Gastrocnemius medialis (tissue), 4 donors: ENCODE results near the gene SGCD. TPM values are rescaled to one million over a fixed set of nuclear protein-coding genes. Genes with fewer than 3 reads are reported as not detected.

Experiments
- ATAC-seq, 2 donors: fragments of 150-250 bp; one replicate each; pipeline ENCODE4 v1.9.1; 2016
- DNase-seq, 2 donors: peaks; one replicate each; pipeline ENCODE4 v3.0.0-alpha.2; 2019
- H3K27ac ChIP-seq, 4 donors: fragments of 200-600 bp; sonication (generic); 1 replicate in 1 of 4; 2 replicates in 3 of 4; pipeline ENCODE4 v1.5.1; 2016 to 2018; ENCODE audit warnings: mild to moderate bottlenecking in 2 of 4, moderate library complexity in 1 of 4
- H3K27me3 ChIP-seq, 3 donors: fragments of 200-600 bp; sonication (generic) in 2 of 3; 1 replicate in 1 of 3; 2 replicates in 2 of 3; pipeline versions ENCODE4 v1.5.1 to v1.6.0; 2016 to 2019; ENCODE audit warnings: mild to moderate bottlenecking in 1 of 3, moderate library complexity in 1 of 3
- H3K36me3 ChIP-seq, 2 donors: fragments of 200-600 bp; sonication (generic) in 1 of 2; one replicate each; pipeline ENCODE4 v1.5.1; 2017 to 2018
- H3K4me1 ChIP-seq, 2 donors: fragments of 200-600 bp; sonication (generic) in 1 of 2; one replicate each; pipeline ENCODE4 v1.5.1; 2016 to 2017; ENCODE audit warnings: mild to moderate bottlenecking in 2 of 2
- H3K4me3 ChIP-seq, 4 donors: fragments of 200-600 bp; sonication (generic) in 3 of 4; 1 replicate in 1 of 4; 2 replicates in 3 of 4; pipeline ENCODE4 v1.5.1; 2016 to 2019; ENCODE audit warnings: mild to moderate bottlenecking in 2 of 4
- H3K9me3 ChIP-seq, 3 donors: fragments of 200-600 bp; sonication (generic) in 2 of 3; 1 replicate in 1 of 3; 2 replicates in 2 of 3; pipeline ENCODE4 v1.5.1; 2016 to 2019
- CTCF ChIP-seq, 5 experiments: fragments of 450-650 bp in 3 of 5; fragments of 200-600 bp in 2 of 5; sonication (generic) in 2 of 5; IDR thresholded peaks in 4 of 5; conservative IDR thresholded peaks in 1 of 5; 1 replicate in 4 of 5; 2 replicates in 1 of 5; pipeline ENCODE4 v1.5.1; 2016 to 2019; ENCODE audit warnings: antibody characterized with exemption in 5 of 5, mild to moderate bottlenecking in 3 of 5, moderate library complexity in 3 of 5
- POLR2A ChIP-seq, 2 donors: fragments of 450-650 bp; IDR thresholded peaks; one replicate each; pipeline ENCODE4 v1.6.1; 2017; ENCODE audit warnings: antibody characterized with exemption in 2 of 2, mild to moderate bottlenecking in 2 of 2, moderate library complexity in 2 of 2
- in situ Hi-C, 4 donors: fragments of 200-750 bp; cut with MboI; loops; one replicate each; pipeline versions ENCODE4 v1.15.0 to v1.8.0; 2017; ENCODE audit warnings: low sequenced_read_pairs in 4 of 4
- intact Hi-C: fragments of 100-400 bp; cut with DNase I; formaldehyde crosslinking; loops from one replicate; pipeline ENCODE4 v1.15.1; 2023; ENCODE audit warnings: low total_unique reads
- total RNA-seq, 4 donors: library from RNA; depleted of rRNA; stranded (reverse); fragments of >200 nt; gene quantifications; one replicate each; pipeline versions ENCODE4 v1.1.0 to v1.2.3, GENCODE V29; 2016

The SGCD gene
- total RNA-seq, 4 donors from 2014 or later = 8.2 to 53.5 (median 35.8) TPM

- ATAC-seq = no peak
- no peaks in the 10 kb centered on the region for H3K9me3 ChIP-seq
Measured at GRCh38 chr5:156618601-156619000, 291.6 kb downstream of the SGCD start.

GRCh38 chr5:156621719-156622118 lies 294.8 kb downstream of the SGCD start:
- in situ Hi-C loops = no loop called here
- intact Hi-C loops = no loop called here
- Histone ChIP-seq H3K4me3 (no peak overlapping the region), H3K36me3 (no peaks in the 10 kb centered on the region), H3K27me3 (no peaks in the 10 kb centered on the region), H3K27ac (no peak overlapping the region), H3K9me3 (no peaks in the 10 kb centered on the region), H3K4me1 (peaks cover 0 to 3% of the 10 kb centered on the region in 2 donors)
- no peak for TF ChIP-seq POLR2A (IDR thresholded peaks at IDR 0.05)
- no peak for TF ChIP-seq CTCF (IDR thresholded peaks at IDR 0.05 in 4 of 5, conservative IDR thresholded peaks at IDR 0.05 in 1 of 5)
- ATAC-seq (no peak), DNase-seq (no peak)

More at GRCh38 chr5:156618601-156619000, 291.6 kb downstream of the SGCD start:
- intact Hi-C loops (no loop called here), in situ Hi-C loops (no loop called here)
- no peak overlapping the region for H3K27ac ChIP-seq
- DNase-seq = no peak
- no peak for TF ChIP-seq POLR2A (IDR thresholded peaks at IDR 0.05)
- TF ChIP-seq CTCF (IDR thresholded peaks at IDR 0.05 in 4 of 5, conservative IDR thresholded peaks at IDR 0.05 in 1 of 5) = no peak
- H3K36me3 ChIP-seq = no peaks in the 10 kb centered on the region
- no peaks in the 10 kb centered on the region for H3K27me3 ChIP-seq
- no peak overlapping the region for H3K4me3 ChIP-seq
- peaks cover 0 to 3% of the 10 kb centered on the region in 2 donors for H3K4me1 ChIP-seq

GRCh38 chr5:156623381-156624040 lies 296.5 kb downstream of the SGCD start:
- no peaks in the 10 kb centered on the region for H3K9me3 ChIP-seq
- DNase-seq (no peak), ATAC-seq (no peak)
- no peaks in the 10 kb centered on the region for H3K27me3 ChIP-seq
- peaks cover 0 to 3% of the 10 kb centered on the region in 2 donors for H3K4me1 ChIP-seq
- no peak overlapping the region for H3K4me3 ChIP-seq
- H3K27ac ChIP-seq = no peak overlapping the region
- intact Hi-C loops = no loop called here
- in situ Hi-C loops = no loop called here
- H3K36me3 ChIP-seq = no peaks in the 10 kb centered on the region
- no peak for TF ChIP-seq CTCF (IDR thresholded peaks at IDR 0.05 in 4 of 5, conservative IDR thresholded peaks at IDR 0.05 in 1 of 5)
- no peak for TF ChIP-seq POLR2A (IDR thresholded peaks at IDR 0.05)

GRCh38 chr5:156624686-156625085 lies 297.7 kb downstream of the SGCD start:
- Histone ChIP-seq H3K4me3 (no peak overlapping the region), H3K4me1 (peaks cover 0 to 3% of the 10 kb centered on the region in 2 donors), H3K27ac (no peak overlapping the region), H3K27me3 (no peaks in the 10 kb centered on the region), H3K9me3 (no peaks in the 10 kb centered on the region), H3K36me3 (no peaks in the 10 kb centered on the region)
- in situ Hi-C loops (no loop called here), intact Hi-C loops (no loop called here)
- DNase-seq (no peak), ATAC-seq (no peak)
- TF ChIP-seq CTCF (IDR thresholded peaks at IDR 0.05 in 4 of 5, conservative IDR thresholded peaks at IDR 0.05 in 1 of 5) (no peak), POLR2A (IDR thresholded peaks at IDR 0.05) (no peak)

GRCh38 chr5:156628421-156628820 lies 301.5 kb downstream of the SGCD start:
- no peak for ATAC-seq
- in situ Hi-C loops (no loop called here), intact Hi-C loops (no loop called here)
- Histone ChIP-seq H3K36me3 (no peaks in the 10 kb centered on the region), H3K4me1 (no peaks in the 10 kb centered on the region), H3K27me3 (no peaks in the 10 kb centered on the region), H3K4me3 (no peak overlapping the region), H3K9me3 (no peaks in the 10 kb centered on the region), H3K27ac (no peak overlapping the region)
- TF ChIP-seq POLR2A (IDR thresholded peaks at IDR 0.05) = no peak
- TF ChIP-seq CTCF (IDR thresholded peaks at IDR 0.05 in 4 of 5, conservative IDR thresholded peaks at IDR 0.05 in 1 of 5) = no peak
- DNase-seq = no peak
